Fibroblast of villous mesenchyme (primary cell): ENCODE results near the gene GLRA2. TPM values are rescaled to one million over a fixed set of nuclear protein-coding genes. Genes with fewer than 3 reads are reported as not detected.
A peak's percentile ranks its signal among the peaks of the same experiment; 100 is the strongest.

Experiments
- DNase-seq: peaks from one replicate; pipeline ENCODE4 v3.0.0-alpha.2; 2010; ENCODE audit warnings: low read depth
- H3K4me3 ChIP-seq: 2 replicates; pipeline ENCODE4 v1.5.1; 2011; ENCODE audit warnings: low read depth, mild to moderate bottlenecking, low read length
- CTCF ChIP-seq: IDR thresholded peaks from 2 replicates; pipeline ENCODE4 v1.5.1; 2012; ENCODE audit warnings: low read depth, mild to moderate bottlenecking, low read length; ENCODE audit not compliant: insufficient read depth
- total RNA-seq: library from RNA; depleted of rRNA; stranded (reverse); fragments of >200 nt; gene quantifications from 2 replicates; pipeline ENCODE4 v1.2.3, GENCODE V29; 2012

GLRA2 gene
- 0.32 TPM in 1 of 2 replicates, not detected in the other for total RNA-seq

GRCh38 chrX:14529290-14529989, at the start of gene GLRA2:
TSS of gene GLRA2 (plus strand) at chrX:14529536. CDS start at chrX:14530058, 522 bp downstream.
- no peak within 1 kb of the TSS for H3K4me3 ChIP-seq
- no peak for TF ChIP-seq CTCF
- DNase-seq: peak; percentile 27

GRCh38 chrX:14489437-14489836, 39.9 kb upstream of the GLRA2 start:
- H3K4me3 ChIP-seq: no peak overlapping the region
- DNase-seq: no peak
- TF ChIP-seq CTCF: no peak

GRCh38 chrX:14491689-14492088, 37.6 kb upstream of the GLRA2 start:
- TF ChIP-seq CTCF: no peak
- DNase-seq: no peak
- H3K4me3 ChIP-seq: no peak overlapping the region

GRCh38 chrX:14496674-14497073, 32.7 kb upstream of the GLRA2 start:
- TF ChIP-seq CTCF: no peak
- H3K4me3 ChIP-seq: peak overlapping the region; percentile 46
- no peak for DNase-seq

GRCh38 chrX:14497184-14497666, 32.1 kb upstream of the GLRA2 start:
- DNase-seq: peak; percentile 44
- H3K4me3 ChIP-seq: peak overlapping the region; percentile 46
- TF ChIP-seq CTCF: no peak

GRCh38 chrX:14501327-14501726, 28.0 kb upstream of the GLRA2 start:
- TF ChIP-seq CTCF: no peak
- H3K4me3 ChIP-seq: no peak overlapping the region
- DNase-seq: no peak
